D721Med (cell line): ENCODE data around the gene TNS1.

Experiments used
- DNase-seq: peaks from one replicate; pipeline ENCODE4 v3.0.0; 2011; ENCODE audit warnings: low spot score; ENCODE audit not compliant: insufficient read length
- FAIRE-seq: peaks from 2 replicates; lab custom pipeline; 2011; peaks lifted over from hg19 to GRCh38; lab: Jason Lieb, UNC
- CTCF ChIP-seq: IDR thresholded peaks from 2 replicates; pipeline ENCODE4 v1.5.1; 2012; ENCODE audit warnings: mild to moderate bottlenecking, control low read depth; ENCODE audit not compliant: insufficient read depth; ENCODE audit errors: missing control alignments

Gene TNS1

GRCh38 chr2:217761645-217762277 is 241.0 kb downstream of the TNS1 start:
- FAIRE-seq (no peak), DNase-seq (no peak)
- TF ChIP-seq CTCF, result no peak

- DNase-seq, result no peak
- no peak for TF ChIP-seq CTCF
- no peak for FAIRE-seq
Observed at GRCh38 chr2:217759991-217760390, 242.8 kb downstream of the TNS1 start.

- no peak for TF ChIP-seq CTCF
- no peak for DNase-seq
Observed at GRCh38 chr2:217757108-217757463, 245.7 kb downstream of the TNS1 start.

GRCh38 chr2:217756375-217757107 is 246.3 kb downstream of the TNS1 start:
- FAIRE-seq, result no peak
- TF ChIP-seq CTCF, result peak; percentile 38
- DNase-seq, result peak; percentile 44

More at GRCh38 chr2:217757108-217757463, 245.7 kb downstream of the TNS1 start:
- no peak for FAIRE-seq

GRCh38 chr2:217755027-217755745 is 247.6 kb downstream of the TNS1 start:
- no peak for DNase-seq
- no peak for FAIRE-seq
- TF ChIP-seq CTCF, result no peak

GRCh38 chr2:217753460-217754200 is 249.2 kb downstream of the TNS1 start:
- DNase-seq (no peak), FAIRE-seq (no peak)
- TF ChIP-seq CTCF, result no peak
